ENCODE data around the gene DSCAM.

The DSCAM gene

DNA sequence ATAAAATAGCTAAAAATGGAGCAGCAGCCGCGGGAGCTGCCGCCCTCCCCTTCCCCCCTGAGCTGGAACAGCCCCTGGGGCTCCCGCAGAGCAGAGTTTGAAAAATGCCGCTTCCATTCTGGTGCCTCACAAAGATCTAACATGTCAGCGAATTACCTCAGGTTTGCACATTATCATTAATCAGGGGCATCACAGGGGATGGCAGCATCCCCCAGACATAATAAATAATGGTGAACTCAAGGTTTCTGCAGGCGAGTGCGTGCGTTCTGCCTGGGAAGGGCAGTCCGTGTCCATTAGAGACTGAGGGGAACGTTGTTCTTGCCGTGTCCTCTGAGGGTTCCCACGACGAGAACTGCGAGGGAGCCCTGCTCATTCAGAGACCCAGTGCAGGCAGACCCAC lies 372.4 kb downstream of the DSCAM start:
- Histone ChIP-seq H3K4me3 (ENCODE audit: low read length in 2 of 2) (no peak overlapping the region), H3K27ac (ENCODE audit: low read length) (no peak overlapping the region), H3K4me1 (ENCODE audit: control insufficient read depth, insufficient read depth, low read length) (no peaks in the 10 kb centered on the region), H3K9ac (ENCODE audit: low read length in 2 of 2) (no peak overlapping the region), H3K9me3 (ENCODE audit: control insufficient read depth in 2 of 2, low read length in 2 of 2) (peaks cover 0 to 3% of the 10 kb centered on the region in 2 donors), H3K27me3 (ENCODE audit: control insufficient read depth in 1 of 2, insufficient read depth in 2 of 2, low read length in 2 of 2) (no peaks in the 10 kb centered on the region), H3K36me3 (ENCODE audit: control insufficient read depth in 2 of 2, insufficient read depth in 2 of 2, low read length in 2 of 2) (no peaks in the 10 kb centered on the region)

DNA sequence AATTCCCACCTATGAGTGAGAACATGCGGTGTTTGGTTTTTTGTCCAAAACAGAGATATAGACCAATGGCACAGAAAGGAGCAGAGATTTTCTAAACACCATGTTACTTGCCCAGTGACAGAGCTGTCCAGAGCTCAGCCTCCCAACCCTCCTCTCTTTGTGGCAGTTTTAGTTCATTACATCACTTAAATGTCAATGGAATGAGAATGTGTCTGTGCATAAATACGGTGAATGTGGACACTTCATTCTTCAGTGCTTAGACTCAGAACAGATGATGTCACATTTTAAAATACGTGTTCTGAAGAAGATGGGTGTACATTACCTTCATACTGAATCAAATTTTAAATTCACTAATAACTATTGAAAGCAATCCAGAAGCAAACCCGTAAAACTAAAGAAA lies 374.9 kb downstream of the DSCAM start:
- Histone ChIP-seq H3K36me3 (ENCODE audit: control insufficient read depth in 2 of 2, insufficient read depth in 2 of 2, low read length in 2 of 2) (no peaks in the 10 kb centered on the region), H3K4me1 (ENCODE audit: control insufficient read depth, insufficient read depth, low read length) (no peaks in the 10 kb centered on the region), H3K9me3 (ENCODE audit: control insufficient read depth in 2 of 2, low read length in 2 of 2) (peaks cover 0 to 3% of the 10 kb centered on the region in 2 donors), H3K27ac (ENCODE audit: low read length) (no peak overlapping the region), H3K4me3 (ENCODE audit: low read length in 2 of 2) (no peak overlapping the region), H3K27me3 (ENCODE audit: control insufficient read depth in 1 of 2, insufficient read depth in 2 of 2, low read length in 2 of 2) (no peaks in the 10 kb centered on the region), H3K9ac (ENCODE audit: low read length in 2 of 2) (no peak overlapping the region)

DNA sequence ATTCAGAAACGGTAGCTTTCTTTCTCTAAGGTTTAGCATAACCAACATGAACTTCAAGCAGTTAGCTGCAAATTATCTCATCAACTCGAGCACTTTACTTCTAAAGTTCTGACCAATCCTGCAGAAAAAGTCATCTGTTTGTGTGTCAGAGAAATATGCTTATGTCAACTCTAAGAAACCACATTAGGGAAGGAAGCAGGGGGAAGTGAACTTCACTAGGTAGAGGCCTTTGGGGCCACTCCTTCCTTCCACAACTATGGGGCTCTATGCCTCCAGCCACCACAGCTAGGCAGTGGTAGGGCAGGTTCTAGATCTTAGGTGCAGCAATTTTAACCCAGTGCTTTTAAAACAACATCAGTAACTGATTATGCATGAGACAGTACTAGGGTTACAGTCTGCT lies 375.9 kb downstream of the DSCAM start:
- no peak overlapping the region for H3K27ac ChIP-seq (ENCODE audit: low read length)
- no peak overlapping the region for H3K9ac ChIP-seq (ENCODE audit: low read length in 2 of 2)
- H3K4me1 ChIP-seq (ENCODE audit: control insufficient read depth, insufficient read depth, low read length): no peaks in the 10 kb centered on the region
- H3K9me3 ChIP-seq (ENCODE audit: control insufficient read depth in 2 of 2, low read length in 2 of 2): peaks cover 0 to 3% of the 10 kb centered on the region in 2 donors
- no peak overlapping the region for H3K4me3 ChIP-seq (ENCODE audit: low read length in 2 of 2)
- H3K36me3 ChIP-seq (ENCODE audit: control insufficient read depth in 2 of 2, insufficient read depth in 2 of 2, low read length in 2 of 2): no peaks in the 10 kb centered on the region
- H3K27me3 ChIP-seq (ENCODE audit: control insufficient read depth in 1 of 2, insufficient read depth in 2 of 2, low read length in 2 of 2): no peaks in the 10 kb centered on the region

GRCh38 chr21:40466893-40467483 lies 380.0 kb downstream of the DSCAM start:
- no peaks in the 10 kb centered on the region for H3K4me1 ChIP-seq (ENCODE audit: control insufficient read depth, insufficient read depth, low read length)
- no peak overlapping the region for H3K9ac ChIP-seq (ENCODE audit: low read length in 2 of 2)
- no peaks in the 10 kb centered on the region for H3K27me3 ChIP-seq (ENCODE audit: control insufficient read depth in 1 of 2, insufficient read depth in 2 of 2, low read length in 2 of 2)
- H3K36me3 ChIP-seq (ENCODE audit: control insufficient read depth in 2 of 2, insufficient read depth in 2 of 2, low read length in 2 of 2): no peaks in the 10 kb centered on the region
- no peaks in the 10 kb centered on the region for H3K9me3 ChIP-seq (ENCODE audit: control insufficient read depth in 2 of 2, low read length in 2 of 2)
- no peak overlapping the region for H3K27ac ChIP-seq (ENCODE audit: low read length)
- no peak overlapping the region for H3K4me3 ChIP-seq (ENCODE audit: low read length in 2 of 2)

- no peaks in the 10 kb centered on the region for H3K4me1 ChIP-seq (ENCODE audit: control insufficient read depth, insufficient read depth, low read length)
- no peaks in the 10 kb centered on the region for H3K9me3 ChIP-seq (ENCODE audit: control insufficient read depth in 2 of 2, low read length in 2 of 2)
- H3K27me3 ChIP-seq (ENCODE audit: control insufficient read depth in 1 of 2, insufficient read depth in 2 of 2, low read length in 2 of 2): no peaks in the 10 kb centered on the region
- H3K4me3 ChIP-seq (ENCODE audit: low read length in 2 of 2): no peak overlapping the region
- H3K9ac ChIP-seq (ENCODE audit: low read length in 2 of 2): no peak overlapping the region
- no peaks in the 10 kb centered on the region for H3K36me3 ChIP-seq (ENCODE audit: control insufficient read depth in 2 of 2, insufficient read depth in 2 of 2, low read length in 2 of 2)
- H3K27ac ChIP-seq (ENCODE audit: low read length): no peak overlapping the region
These were observed 381.6 kb downstream of the DSCAM start for GRCh38 chr21:40465382-40465781.

- Histone ChIP-seq H3K4me3 (ENCODE audit: low read length in 2 of 2) (no peak overlapping the region), H3K27me3 (ENCODE audit: control insufficient read depth in 1 of 2, insufficient read depth in 2 of 2, low read length in 2 of 2) (no peaks in the 10 kb centered on the region), H3K27ac (ENCODE audit: low read length) (no peak overlapping the region), H3K4me1 (ENCODE audit: control insufficient read depth, insufficient read depth, low read length) (no peaks in the 10 kb centered on the region), H3K36me3 (ENCODE audit: control insufficient read depth in 2 of 2, insufficient read depth in 2 of 2, low read length in 2 of 2) (no peaks in the 10 kb centered on the region), H3K9ac (ENCODE audit: low read length in 2 of 2) (no peak overlapping the region), H3K9me3 (ENCODE audit: control insufficient read depth in 2 of 2, low read length in 2 of 2) (no peaks in the 10 kb centered on the region)
These were observed 383.8 kb downstream of the DSCAM start for GRCh38 chr21:40463176-40463575.

- Histone ChIP-seq H3K4me1 (ENCODE audit: control insufficient read depth, insufficient read depth, low read length) (no peaks in the 10 kb centered on the region), H3K4me3 (ENCODE audit: low read length in 2 of 2) (no peak overlapping the region), H3K9ac (ENCODE audit: low read length in 2 of 2) (no peak overlapping the region)
These were observed 385.9 kb downstream of the DSCAM start for GRCh38 chr21:40461008-40461407.

GRCh38 chr21:40457741-40458140 lies 389.2 kb downstream of the DSCAM start:
- Histone ChIP-seq H3K9ac (ENCODE audit: low read length in 2 of 2) (no peak overlapping the region), H3K4me3 (ENCODE audit: low read length in 2 of 2) (no peak overlapping the region), H3K4me1 (ENCODE audit: control insufficient read depth, insufficient read depth, low read length) (no peaks in the 10 kb centered on the region), H3K9me3 (ENCODE audit: control insufficient read depth in 2 of 2, low read length in 2 of 2) (no peaks in the 10 kb centered on the region), H3K27ac (ENCODE audit: low read length) (no peak overlapping the region), H3K36me3 (ENCODE audit: control insufficient read depth in 2 of 2, insufficient read depth in 2 of 2, low read length in 2 of 2) (no peaks in the 10 kb centered on the region), H3K27me3 (ENCODE audit: control insufficient read depth in 1 of 2, insufficient read depth in 2 of 2, low read length in 2 of 2) (no peaks in the 10 kb centered on the region)

More at GRCh38 chr21:40461008-40461407, 385.9 kb downstream of the DSCAM start:
- H3K27me3 ChIP-seq (ENCODE audit: control insufficient read depth in 1 of 2, insufficient read depth in 2 of 2, low read length in 2 of 2): no peaks in the 10 kb centered on the region
- no peaks in the 10 kb centered on the region for H3K9me3 ChIP-seq (ENCODE audit: control insufficient read depth in 2 of 2, low read length in 2 of 2)
- H3K36me3 ChIP-seq (ENCODE audit: control insufficient read depth in 2 of 2, insufficient read depth in 2 of 2, low read length in 2 of 2): no peaks in the 10 kb centered on the region
- H3K27ac ChIP-seq (ENCODE audit: low read length): no peak overlapping the region

- Histone ChIP-seq H3K9ac (ENCODE audit: low read length in 2 of 2) (no peak overlapping the region), H3K9me3 (ENCODE audit: control insufficient read depth in 2 of 2, low read length in 2 of 2) (no peaks in the 10 kb centered on the region), H3K4me3 (ENCODE audit: low read length in 2 of 2) (no peak overlapping the region), H3K4me1 (ENCODE audit: control insufficient read depth, insufficient read depth, low read length) (no peaks in the 10 kb centered on the region), H3K27me3 (ENCODE audit: control insufficient read depth in 1 of 2, insufficient read depth in 2 of 2, low read length in 2 of 2) (no peaks in the 10 kb centered on the region), H3K36me3 (ENCODE audit: control insufficient read depth in 2 of 2, insufficient read depth in 2 of 2, low read length in 2 of 2) (no peaks in the 10 kb centered on the region), H3K27ac (ENCODE audit: low read length) (no peak overlapping the region)
These were observed 392.9 kb downstream of the DSCAM start for GRCh38 chr21:40454057-40454456.

- Histone ChIP-seq H3K4me3 (ENCODE audit: low read length in 2 of 2) (no peak overlapping the region), H3K9ac (ENCODE audit: low read length in 2 of 2) (no peak overlapping the region), H3K4me1 (ENCODE audit: control insufficient read depth, insufficient read depth, low read length) (no peaks in the 10 kb centered on the region), H3K27me3 (ENCODE audit: control insufficient read depth in 1 of 2, insufficient read depth in 2 of 2, low read length in 2 of 2) (no peaks in the 10 kb centered on the region), H3K27ac (ENCODE audit: low read length) (no peak overlapping the region), H3K36me3 (ENCODE audit: control insufficient read depth in 2 of 2, insufficient read depth in 2 of 2, low read length in 2 of 2) (no peaks in the 10 kb centered on the region), H3K9me3 (ENCODE audit: control insufficient read depth in 2 of 2, low read length in 2 of 2) (no peaks in the 10 kb centered on the region)
These were observed 393.8 kb downstream of the DSCAM start for GRCh38 chr21:40453183-40453582.

GRCh38 chr21:40452548-40452947 lies 394.4 kb downstream of the DSCAM start:
- no peak overlapping the region for H3K27ac ChIP-seq (ENCODE audit: low read length)
- H3K27me3 ChIP-seq (ENCODE audit: control insufficient read depth in 1 of 2, insufficient read depth in 2 of 2, low read length in 2 of 2): no peaks in the 10 kb centered on the region
- no peaks in the 10 kb centered on the region for H3K9me3 ChIP-seq (ENCODE audit: control insufficient read depth in 2 of 2, low read length in 2 of 2)
- H3K4me1 ChIP-seq (ENCODE audit: control insufficient read depth, insufficient read depth, low read length): no peaks in the 10 kb centered on the region
- H3K36me3 ChIP-seq (ENCODE audit: control insufficient read depth in 2 of 2, insufficient read depth in 2 of 2, low read length in 2 of 2): no peaks in the 10 kb centered on the region
- H3K4me3 ChIP-seq (ENCODE audit: low read length in 2 of 2): no peak overlapping the region
- H3K9ac ChIP-seq (ENCODE audit: low read length in 2 of 2): no peak overlapping the region
